ENCODE measurements around the gene PCSK4. TPM values are rescaled to one million over a fixed set of nuclear protein-coding genes. Genes with fewer than 3 reads are reported as not detected.

The PCSK4 gene
- total RNA-seq, 1 experiment from 2014 or later: 9.1 TPM

GRCh38 chr19:1492474-1493006, 2.4 kb upstream of the PCSK4 start:
- H4K91ac ChIP-seq (ENCODE audit: insufficient read length, low read depth, low read length): no peak overlapping the region
- H4K8ac ChIP-seq (replicated peaks; ENCODE audit: insufficient read length, low read depth, low read length): no peak overlapping the region
- peaks cover 4 to 17% of the 10 kb centered on the region in 2 experiments for H3K4me1 Mint-ChIP-seq
- H2BK12ac ChIP-seq (ENCODE audit: insufficient read length, low read depth, low read length): no peak overlapping the region
- WGBS (ENCODE audit: extremely low coverage, insufficient read length, low lambda C conversion rate): no CpG with 5 or more reads among the region's 10 CpGs
- no peaks in the 10 kb centered on the region for H3K9me3 ChIP-seq (ENCODE audit: control insufficient read depth, low read depth, low read length)
- H3K18ac ChIP-seq (ENCODE audit: insufficient read length, low read depth, low read length): no peak overlapping the region
- no peak overlapping the region for H2AFZ ChIP-seq (ENCODE audit: low read length)
- no peak overlapping the region for H3K27ac ChIP-seq (ENCODE audit: insufficient read length, low read depth, low read length)
- H2BK15ac ChIP-seq (ENCODE audit: low read depth, low read length): no peak overlapping the region
- H3K4me2 ChIP-seq (ENCODE audit: insufficient read depth, insufficient read length, low read length): no peak overlapping the region
- H3K27me3 Mint-ChIP-seq (ENCODE audit: low read depth): peaks cover 53% of the 10 kb centered on the region
- no peaks in the 10 kb centered on the region for H3K79me1 ChIP-seq (ENCODE audit: insufficient read depth, low read depth, low read length, poor library complexity, severe bottlenecking)
- H3K23me2 ChIP-seq (ENCODE audit: insufficient read length, low read depth, low read length, poor library complexity, severe bottlenecking): peaks cover 9% of the 10 kb centered on the region
- no peak overlapping the region for H2BK5ac ChIP-seq (ENCODE audit: insufficient read length, low read length)
- no peak overlapping the region for H3K4ac ChIP-seq (ENCODE audit: low read depth, low read length)
- H3K23ac ChIP-seq (ENCODE audit: insufficient read length, low read depth, low read length): no peak overlapping the region
- no peaks in the 10 kb centered on the region; a peak in 1 of 7 replicates for H3K36me3 Mint-ChIP-seq (ENCODE audit: insufficient read depth in 1 of 3, low read depth in 3 of 3)
- no peak overlapping the region for H3T11ph ChIP-seq (ENCODE audit: low read length)
- H3K4me3 Mint-ChIP-seq: peak overlapping the region in 1 of 2 experiments; percentile 85; a peak in 1 of 5 replicates
- H2BK120ac ChIP-seq (ENCODE audit: low read depth, low read length, poor library complexity, severe bottlenecking): no peak overlapping the region
- no peak overlapping the region for H3K27ac Mint-ChIP-seq
- no peak overlapping the region for H3K14ac ChIP-seq (ENCODE audit: insufficient read depth, low read length)
- H3K79me2 ChIP-seq (ENCODE audit: insufficient read depth, low read length): no peaks in the 10 kb centered on the region
- H3K56ac ChIP-seq (ENCODE audit: insufficient read length, low read depth, low read length): no peak overlapping the region
- no peaks in the 10 kb centered on the region for H4K20me1 ChIP-seq (ENCODE audit: control insufficient read depth, insufficient read depth, insufficient read length)
- no peaks in the 10 kb centered on the region for H3K4me1 ChIP-seq (ENCODE audit: insufficient read depth, low read length)
- H2AK5ac ChIP-seq (ENCODE audit: insufficient read length, low read length): no peak overlapping the region
- H2BK20ac ChIP-seq (ENCODE audit: low read depth, low read length, poor library complexity, severe bottlenecking): no peak overlapping the region
- no peak for DNase-seq
- TF ChIP-seq CTCF (conservative IDR thresholded peaks at IDR 0.05): no peak
- no peaks in the 10 kb centered on the region; a peak in 1 of 5 replicates for H3K9me3 Mint-ChIP-seq
- no peak overlapping the region for H4K5ac ChIP-seq (ENCODE audit: insufficient read length, low read depth, low read length)
- peaks cover 3% of the 10 kb centered on the region; the same call in 1 of the 2 replicates for H3K27me3 ChIP-seq (ENCODE audit: insufficient read depth, low read length)
- no peak overlapping the region for H3K9ac ChIP-seq (ENCODE audit: extremely low read depth, insufficient read length, low read length)
